ENCODE measurements around the gene KLRB1. TPM values are rescaled to one million over a fixed set of nuclear protein-coding genes. Genes with fewer than 3 reads are reported as not detected.

Gene KLRB1
- polyA plus RNA-seq, 1 donor (not counting 4 experiments of a cell fraction or from before 2014, with no cell fraction given): not detected

DNA sequence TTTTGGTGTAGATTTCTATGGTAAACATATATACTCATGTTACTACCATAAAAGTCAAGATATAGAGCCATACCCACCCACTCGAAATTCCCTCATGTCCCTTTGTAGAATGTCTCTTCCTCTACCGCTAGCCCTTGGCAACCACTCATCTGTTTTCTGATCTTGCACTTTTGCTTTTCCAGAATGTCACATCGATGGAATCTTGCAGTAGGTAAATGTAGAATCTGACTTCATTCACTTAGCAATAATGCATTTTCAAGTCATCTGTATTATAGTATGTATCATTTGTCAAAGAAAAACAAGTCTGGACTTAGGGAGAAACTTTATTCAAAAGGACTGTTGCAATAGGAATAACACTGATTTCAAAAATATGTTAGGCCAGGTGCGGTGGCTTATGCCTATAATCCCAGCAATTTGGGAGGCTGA, 42.4 kb upstream of the KLRB1 start:
- Histone ChIP-seq H3K79me2 (ENCODE audit: control insufficient read depth, insufficient read depth, low read length) (no peaks in the 10 kb centered on the region), H3K9ac (ENCODE audit: control insufficient read depth, extremely low read depth, insufficient read depth, low read length) (peak overlapping the region; percentile 26), H3K27ac (ENCODE audit: control insufficient read depth, insufficient read depth, low read length) (peak overlapping the region; percentile 81), H3K4me2 (ENCODE audit: control insufficient read depth, extremely low read depth, insufficient read depth, low read depth, low read length) (peak overlapping the region; percentile 91), H3K36me3 (ENCODE audit: control insufficient read depth in 2 of 2, extremely low read depth in 1 of 2, insufficient read depth in 2 of 2, low read length in 2 of 2) (no peaks in the 10 kb centered on the region), H3K4me1 (ENCODE audit: control insufficient read depth, extremely low read depth, insufficient read depth, low read length) (peaks cover 30% of the 10 kb centered on the region), H3K27me3 (ENCODE audit: control insufficient read depth, extremely low read depth, insufficient read depth, low read length) (no peaks in the 10 kb centered on the region), H3K9me1 (ENCODE audit: control insufficient read depth, extremely low read depth, insufficient read depth, low read length) (no peaks in the 10 kb centered on the region), H2AFZ (ENCODE audit: control insufficient read depth, low read length) (no peak overlapping the region), H4K20me1 (ENCODE audit: control insufficient read depth, extremely low read depth, insufficient read depth, low read length) (no peaks in the 10 kb centered on the region), H3K4me3 (ENCODE audit: control insufficient read depth in 2 of 3, extremely low read depth in 1 of 3, insufficient read depth in 2 of 3, low read depth in 1 of 3, low read length in 3 of 3) (peak overlapping the region; percentile 41 to 70 (median 67)), H3K9me3 (ENCODE audit: control insufficient read depth, low read depth, low read length) (no peaks in the 10 kb centered on the region)
- DNase-seq (ENCODE audit: low read depth, low spot score) (no peak), FAIRE-seq (no peak)
- dilution Hi-C loops (cut with MboI; ENCODE audit: extremely low pct_ligation_motif_present, low sequenced_read_pairs): no loop called here
- TF ChIP-seq EZH2 (IDR thresholded peaks at IDR 0.05; ENCODE audit: low read length) (no peak), CTCF (optimal IDR thresholded peaks at IDR 0.05 in 1 of 3, IDR thresholded peaks at IDR 0.05 in 1 of 3, conservative IDR thresholded peaks at IDR 0.05 in 1 of 3; ENCODE audit: extremely low read depth in 1 of 3, insufficient read depth in 2 of 3, low read length in 3 of 3) (no peak)

GRCh38 chr12:9649532-9649940, 41.8 kb upstream of the KLRB1 start:
- H3K9ac ChIP-seq (ENCODE audit: control insufficient read depth, extremely low read depth, insufficient read depth, low read length): peak overlapping the region; percentile 78
- H4K20me1 ChIP-seq (ENCODE audit: control insufficient read depth, extremely low read depth, insufficient read depth, low read length): no peaks in the 10 kb centered on the region
- peak overlapping the region; percentile 37 for H2AFZ ChIP-seq (ENCODE audit: control insufficient read depth, low read length)
- dilution Hi-C loops (cut with MboI; ENCODE audit: extremely low pct_ligation_motif_present, low sequenced_read_pairs): no loop called here
- H3K4me2 ChIP-seq (ENCODE audit: control insufficient read depth, extremely low read depth, insufficient read depth, low read depth, low read length): peak overlapping the region; percentile 91
- H3K9me1 ChIP-seq (ENCODE audit: control insufficient read depth, extremely low read depth, insufficient read depth, low read length): no peaks in the 10 kb centered on the region
- H3K4me1 ChIP-seq (ENCODE audit: control insufficient read depth, extremely low read depth, insufficient read depth, low read length): peaks cover 30% of the 10 kb centered on the region
- H3K79me2 ChIP-seq (ENCODE audit: control insufficient read depth, insufficient read depth, low read length): no peaks in the 10 kb centered on the region
- peak overlapping the region; percentile 41 to 70 (median 67) for H3K4me3 ChIP-seq (ENCODE audit: control insufficient read depth in 2 of 3, extremely low read depth in 1 of 3, insufficient read depth in 2 of 3, low read depth in 1 of 3, low read length in 3 of 3)
- DNase-seq (ENCODE audit: low read depth, low spot score): no peak
- H3K27ac ChIP-seq (ENCODE audit: control insufficient read depth, insufficient read depth, low read length): peak overlapping the region; percentile 81
- H3K27me3 ChIP-seq (ENCODE audit: control insufficient read depth, extremely low read depth, insufficient read depth, low read length): no peaks in the 10 kb centered on the region
- H3K36me3 ChIP-seq (ENCODE audit: control insufficient read depth in 2 of 2, extremely low read depth in 1 of 2, insufficient read depth in 2 of 2, low read length in 2 of 2): no peaks in the 10 kb centered on the region
- no peaks in the 10 kb centered on the region for H3K9me3 ChIP-seq (ENCODE audit: control insufficient read depth, low read depth, low read length)
- no peak for FAIRE-seq
- TF ChIP-seq CTCF (optimal IDR thresholded peaks at IDR 0.05 in 1 of 3, IDR thresholded peaks at IDR 0.05 in 1 of 3, conservative IDR thresholded peaks at IDR 0.05 in 1 of 3; ENCODE audit: extremely low read depth in 1 of 3, insufficient read depth in 2 of 3, low read length in 3 of 3): no peak
- no peak for TF ChIP-seq EZH2 (IDR thresholded peaks at IDR 0.05; ENCODE audit: low read length)
